ENCODE data around the gene AKIP1. TPM values are rescaled to one million over a fixed set of nuclear protein-coding genes. Genes with fewer than 3 reads are reported as not detected.
A peak's percentile ranks its signal among the peaks of the same experiment; 100 is the strongest.

Gene AKIP1
- total and polyA plus RNA-seq, 2 experiments from 2014 or later = 41.1 to 49.6 TPM

DNA sequence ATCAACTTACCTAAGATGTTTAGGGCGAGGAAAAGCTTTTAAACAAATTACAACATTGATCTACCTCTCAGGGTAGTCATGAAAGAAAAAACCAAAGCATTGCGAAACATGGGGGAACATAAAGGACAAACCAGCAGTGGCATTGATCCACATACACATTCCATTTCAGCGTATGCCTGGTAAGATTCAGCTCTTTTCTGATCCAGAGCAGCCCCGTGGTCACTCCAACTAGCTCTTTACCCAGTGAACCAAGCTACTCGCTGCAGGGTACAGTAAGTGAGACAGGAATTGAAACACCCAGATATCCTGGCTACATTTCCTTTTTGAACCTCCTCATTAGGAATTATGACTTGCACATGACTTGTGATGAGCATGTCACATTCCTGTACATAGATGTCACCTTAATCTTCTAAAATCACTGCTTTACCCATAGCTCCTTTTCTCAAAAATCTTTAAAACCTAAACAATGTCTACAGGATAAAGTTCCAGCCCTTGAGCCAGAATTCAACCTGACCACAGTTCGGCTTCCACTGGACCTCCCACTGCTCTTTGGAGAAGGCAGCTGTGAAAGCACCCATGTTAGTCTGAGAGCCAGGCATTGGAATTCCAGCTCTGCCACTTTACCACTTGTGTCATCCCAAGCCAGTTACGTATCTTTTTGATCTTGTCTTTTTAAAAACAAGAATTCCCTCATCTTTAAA, 42.9 kb upstream of the AKIP1 start:
- 40 to 41% methylated on average over 7 of the region's 7 CpGs for WGBS, 2 experiments (ENCODE audit: low coverage in 1 of 2, low lambda C conversion rate in 2 of 2, missing lambda C conversion rate in 2 of 2)
- H3K27ac ChIP-seq = peak overlapping the region; percentile 45

DNA sequence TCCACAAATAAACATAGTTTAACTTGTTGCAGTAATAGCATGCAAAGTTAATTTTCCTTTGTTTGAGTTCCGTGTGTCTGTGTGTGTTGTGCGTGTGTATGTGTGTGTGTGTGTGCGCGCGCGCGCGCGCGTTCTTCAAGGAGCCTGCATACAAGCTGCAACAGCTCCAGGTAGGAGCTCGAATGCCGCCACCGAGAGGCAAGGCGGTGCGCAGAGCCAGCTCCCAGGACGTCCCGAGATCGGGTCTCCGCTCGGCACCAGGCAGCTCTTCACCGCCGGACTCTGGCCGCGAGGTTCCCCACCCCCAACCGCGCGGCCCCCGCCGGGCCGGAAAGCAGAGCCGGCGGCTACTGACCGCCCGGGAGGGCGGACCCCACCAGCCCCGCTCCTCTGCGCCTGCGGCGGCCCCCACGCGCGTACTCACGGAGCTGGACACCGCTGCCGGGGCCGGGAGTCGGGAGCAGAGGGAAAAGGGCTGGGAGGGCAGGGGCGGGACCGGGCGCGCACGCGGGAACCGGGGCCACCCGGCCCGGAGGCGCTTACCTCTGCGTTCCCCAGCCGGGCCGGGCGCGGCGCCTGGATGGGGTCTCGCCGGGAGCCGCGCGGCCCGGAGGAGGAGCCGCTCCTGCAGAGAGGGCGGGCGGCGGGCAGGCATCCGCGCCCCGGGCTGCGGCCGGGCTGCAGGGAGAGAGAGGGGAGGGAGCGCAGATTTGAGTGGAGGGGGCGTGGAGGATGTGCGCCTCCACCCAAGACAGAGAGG, 40.4 kb upstream of the AKIP1 start:
- H3K27ac ChIP-seq = peak overlapping the region; percentile 85
- 0 to 1% methylated on average over 33 to 57 of the region's 81 CpGs for WGBS, 2 experiments (ENCODE audit: low coverage in 1 of 2, low lambda C conversion rate in 2 of 2, missing lambda C conversion rate in 2 of 2)
- in situ Hi-C loops (cut with MboI) = no loop called here
- H3K9ac ChIP-seq = peak overlapping the region; percentile 80
- H2AFZ ChIP-seq = peak overlapping the region; percentile 87
- no peaks in the 10 kb centered on the region for H3K9me2 ChIP-seq (ENCODE audit: insufficient read depth)
- TF ChIP-seq EZH2 (IDR thresholded peaks at IDR 0.05; ENCODE audit: insufficient read depth, poor library complexity, severe bottlenecking) (no peak), EZH2phosphoT487 (IDR thresholded peaks at IDR 0.05; ENCODE audit: insufficient read depth, low read depth) (no peak)
- peak; percentile 70 for DNase-seq
- H4K20me1 ChIP-seq (ENCODE audit: insufficient read depth) = no peaks in the 10 kb centered on the region
- no peaks in the 10 kb centered on the region for H3K27me3 ChIP-seq (replicated peaks; ENCODE audit: insufficient read depth)
- peak overlapping the region; percentile 96 for H3K4me2 ChIP-seq (ENCODE audit: unreplicated experiment)
- peaks cover 39% of the 10 kb centered on the region for H3F3A ChIP-seq (ENCODE audit: insufficient read depth)
- no peaks in the 10 kb centered on the region for H3K36me3 ChIP-seq (ENCODE audit: low read depth)
- H3K9me3 ChIP-seq (ENCODE audit: low read depth) = no peaks in the 10 kb centered on the region
- H3K4me3 ChIP-seq = peak overlapping the region; percentile 79
- peaks cover 29% of the 10 kb centered on the region for H3K79me2 ChIP-seq (ENCODE audit: insufficient read depth)
- peaks cover 45% of the 10 kb centered on the region for H3K4me1 ChIP-seq (ENCODE audit: insufficient read depth)

More for the DNA sequence above, 42.9 kb upstream of the AKIP1 start:
- Histone ChIP-seq H2AFZ (peak overlapping the region; percentile 35), H3F3A (ENCODE audit: insufficient read depth) (peaks cover 50% of the 10 kb centered on the region), H3K9me2 (ENCODE audit: insufficient read depth) (no peaks in the 10 kb centered on the region), H3K9ac (peak overlapping the region; percentile 36), H4K20me1 (ENCODE audit: insufficient read depth) (no peaks in the 10 kb centered on the region), H3K79me2 (ENCODE audit: insufficient read depth) (peaks cover 53% of the 10 kb centered on the region), H3K27me3 (replicated peaks; ENCODE audit: insufficient read depth) (no peaks in the 10 kb centered on the region), H3K4me3 (peak overlapping the region; percentile 44), H3K4me1 (ENCODE audit: insufficient read depth) (peaks cover 57% of the 10 kb centered on the region), H3K4me2 (ENCODE audit: unreplicated experiment) (peak overlapping the region; percentile 72), H3K9me3 (ENCODE audit: low read depth) (no peaks in the 10 kb centered on the region), H3K36me3 (ENCODE audit: low read depth) (no peaks in the 10 kb centered on the region)
- peak; percentile 79 for DNase-seq
- in situ Hi-C loops (cut with MboI) = no loop called here
- TF ChIP-seq EZH2 (IDR thresholded peaks at IDR 0.05; ENCODE audit: insufficient read depth, poor library complexity, severe bottlenecking) (no peak), EZH2phosphoT487 (IDR thresholded peaks at IDR 0.05; ENCODE audit: insufficient read depth, low read depth) (no peak)

DNA sequence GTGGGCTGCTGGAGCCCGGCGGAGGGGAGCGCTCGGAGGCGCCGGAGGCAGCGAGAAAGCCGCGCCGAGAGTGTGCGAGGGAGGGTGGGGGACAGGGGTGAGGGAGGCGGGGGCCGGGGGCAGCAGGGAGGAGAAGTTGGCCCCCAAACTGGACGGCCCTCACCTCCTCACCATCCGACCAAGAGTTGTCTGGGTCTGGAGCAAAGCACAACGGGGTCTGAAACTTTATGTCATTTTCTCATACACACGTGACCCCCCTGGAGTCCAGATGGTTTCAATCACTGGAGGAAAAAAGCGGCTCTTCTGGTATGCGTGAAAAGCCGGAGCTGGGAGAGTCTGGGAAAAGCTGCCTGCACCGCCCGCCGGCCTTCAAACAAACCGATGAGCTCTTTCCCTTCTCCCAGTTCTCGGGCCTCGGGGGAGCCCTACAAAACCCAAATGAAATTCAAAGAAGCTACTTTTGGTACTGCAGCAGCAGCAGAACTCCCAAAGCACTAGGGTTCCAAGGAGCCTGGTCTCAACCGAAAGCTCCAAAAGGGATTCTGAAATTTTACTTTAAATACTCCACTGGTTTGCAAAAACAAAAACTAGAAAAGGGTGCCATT, 39.7 kb upstream of the AKIP1 start:
- WGBS, 2 experiments (ENCODE audit: low coverage in 1 of 2, low lambda C conversion rate in 2 of 2, missing lambda C conversion rate in 2 of 2) = 0 to 2% methylated on average over 14 to 27 of the region's 27 CpGs
- H4K20me1 ChIP-seq (ENCODE audit: insufficient read depth) = no peaks in the 10 kb centered on the region
- peak overlapping the region; percentile 79 for H3K4me3 ChIP-seq
- no peaks in the 10 kb centered on the region for H3K9me2 ChIP-seq (ENCODE audit: insufficient read depth)
- H3K4me2 ChIP-seq (ENCODE audit: unreplicated experiment) = peak overlapping the region; percentile 96
- peaks cover 39% of the 10 kb centered on the region for H3F3A ChIP-seq (ENCODE audit: insufficient read depth)
- no peaks in the 10 kb centered on the region for H3K27me3 ChIP-seq (replicated peaks; ENCODE audit: insufficient read depth)
- H2AFZ ChIP-seq = peak overlapping the region; percentile 87
- no peaks in the 10 kb centered on the region for H3K9me3 ChIP-seq (ENCODE audit: low read depth)
- peak; percentile 95 for DNase-seq
- H3K79me2 ChIP-seq (ENCODE audit: insufficient read depth) = peaks cover 23% of the 10 kb centered on the region
- in situ Hi-C loops (cut with MboI) = no loop called here
- H3K27ac ChIP-seq = peak overlapping the region; percentile 85
- H3K4me1 ChIP-seq (ENCODE audit: insufficient read depth) = peaks cover 45% of the 10 kb centered on the region
- no peak for TF ChIP-seq EZH2phosphoT487 (IDR thresholded peaks at IDR 0.05; ENCODE audit: insufficient read depth, low read depth)
- H3K36me3 ChIP-seq (ENCODE audit: low read depth) = no peaks in the 10 kb centered on the region
- peak overlapping the region; percentile 80 for H3K9ac ChIP-seq

DNA sequence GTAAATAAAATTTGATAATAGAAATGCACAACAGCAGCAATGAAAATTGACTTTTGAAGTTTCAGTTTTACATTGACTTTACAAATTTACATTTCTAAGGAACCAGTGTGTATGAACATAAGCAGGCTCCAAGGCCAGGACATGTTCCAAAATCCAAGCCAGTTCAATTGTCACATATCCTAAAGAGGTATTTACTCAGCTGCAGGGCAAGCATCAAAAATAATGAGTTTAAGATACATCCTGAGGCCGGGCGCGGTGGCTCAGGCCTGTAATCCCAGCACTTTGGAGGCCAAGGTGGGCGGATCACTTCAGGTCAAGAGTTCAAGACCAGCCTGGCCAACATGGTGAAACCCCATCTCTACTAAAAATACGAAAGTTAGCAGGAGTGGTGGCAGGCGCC, 39.0 kb upstream of the AKIP1 start:
- peaks cover 16% of the 10 kb centered on the region for H3K79me2 ChIP-seq (ENCODE audit: insufficient read depth)
- peak overlapping the region; percentile 79 for H3K4me3 ChIP-seq
- H3K9me3 ChIP-seq (ENCODE audit: low read depth) = no peaks in the 10 kb centered on the region
- peaks cover 38% of the 10 kb centered on the region for H3K4me1 ChIP-seq (ENCODE audit: insufficient read depth)
- H2AFZ ChIP-seq = peak overlapping the region; percentile 87
- H3K4me2 ChIP-seq (ENCODE audit: unreplicated experiment) = peak overlapping the region; percentile 96
- no peak for TF ChIP-seq EZH2phosphoT487 (IDR thresholded peaks at IDR 0.05; ENCODE audit: insufficient read depth, low read depth)
- no peak for TF ChIP-seq EZH2 (IDR thresholded peaks at IDR 0.05; ENCODE audit: insufficient read depth, poor library complexity, severe bottlenecking)
- H3K9me2 ChIP-seq (ENCODE audit: insufficient read depth) = no peaks in the 10 kb centered on the region
- H3K36me3 ChIP-seq (ENCODE audit: low read depth) = no peaks in the 10 kb centered on the region
- peak overlapping the region; percentile 85 for H3K27ac ChIP-seq
- in situ Hi-C loops (cut with MboI) = no loop called here
- H3K27me3 ChIP-seq (replicated peaks; ENCODE audit: insufficient read depth) = no peaks in the 10 kb centered on the region
- peak; percentile 13 for DNase-seq
- 63 to 64% methylated on average over 6 of the region's 6 CpGs for WGBS, 2 experiments (ENCODE audit: low coverage in 1 of 2, low lambda C conversion rate in 2 of 2, missing lambda C conversion rate in 2 of 2)
- peak overlapping the region; percentile 80 for H3K9ac ChIP-seq
- peaks cover 39% of the 10 kb centered on the region for H3F3A ChIP-seq (ENCODE audit: insufficient read depth)
- no peaks in the 10 kb centered on the region for H4K20me1 ChIP-seq (ENCODE audit: insufficient read depth)
